HG03103 (cell line): ENCODE results near the gene ZMYM3.

Source experiments
- ATAC-seq: cut with Tn5 transposase; IDR thresholded peaks from one replicate; pipeline ENCODE4 v1.9.1; 2021; ENCODE audit warnings: low read depth; ENCODE audit not compliant: unreplicated experiment

Gene ZMYM3

DNA sequence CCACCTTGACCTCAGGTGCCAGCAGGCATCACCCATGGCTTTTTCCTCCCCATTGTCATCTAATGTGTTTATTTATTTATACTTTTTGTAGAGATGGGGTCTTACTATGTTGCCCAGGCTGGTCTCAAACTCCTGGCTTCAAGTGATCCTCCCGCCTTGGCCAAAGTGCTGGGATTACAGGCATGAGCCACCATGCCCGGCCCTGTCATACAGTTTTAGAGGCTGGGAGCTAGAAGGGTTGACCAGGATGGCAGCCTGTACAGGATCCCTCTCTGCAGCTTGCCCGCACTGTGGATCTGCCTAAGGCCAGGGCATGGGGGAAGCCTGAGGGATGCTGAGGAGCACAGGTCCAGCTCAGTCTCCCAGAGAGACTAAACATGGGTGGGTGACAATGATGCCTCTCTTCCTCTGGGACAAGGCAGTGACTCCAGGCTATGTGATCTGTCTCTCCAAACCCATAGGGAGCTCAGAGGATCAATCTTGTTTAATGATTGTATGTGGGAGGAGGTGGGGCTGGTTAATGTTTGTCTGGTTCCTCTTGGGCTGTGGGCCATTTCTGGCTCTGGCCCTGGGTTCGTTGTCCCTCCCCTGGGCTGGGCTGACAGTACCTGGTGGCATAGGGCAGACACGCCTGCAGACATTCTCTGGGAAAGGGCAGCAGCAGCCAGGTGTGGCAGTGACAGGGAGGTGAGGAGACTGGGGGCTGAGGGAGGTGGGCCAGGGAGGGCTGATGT, 39.2 kb downstream of the ZMYM3 start:
- ATAC-seq, result no peak

DNA sequence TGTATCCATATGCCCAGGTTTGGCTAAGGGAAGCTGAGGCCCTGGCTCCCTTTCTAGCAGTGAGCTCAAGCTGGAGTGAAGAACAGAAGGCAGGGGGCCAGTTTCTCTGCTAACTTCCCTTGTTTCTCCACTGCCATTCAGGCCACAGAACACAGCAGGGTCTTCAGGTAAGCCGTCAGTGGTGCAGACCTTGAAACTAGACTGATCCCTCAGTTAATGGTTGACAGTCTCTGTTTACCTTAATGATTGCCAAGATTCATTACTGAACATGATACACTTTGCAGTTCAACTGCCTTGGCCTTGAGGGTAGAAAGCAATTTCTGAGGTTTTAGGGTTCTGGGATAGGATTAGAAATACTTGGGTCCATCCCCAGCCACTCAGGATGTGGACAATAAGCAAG, 39.8 kb downstream of the ZMYM3 start:
- ATAC-seq, result no peak

DNA sequence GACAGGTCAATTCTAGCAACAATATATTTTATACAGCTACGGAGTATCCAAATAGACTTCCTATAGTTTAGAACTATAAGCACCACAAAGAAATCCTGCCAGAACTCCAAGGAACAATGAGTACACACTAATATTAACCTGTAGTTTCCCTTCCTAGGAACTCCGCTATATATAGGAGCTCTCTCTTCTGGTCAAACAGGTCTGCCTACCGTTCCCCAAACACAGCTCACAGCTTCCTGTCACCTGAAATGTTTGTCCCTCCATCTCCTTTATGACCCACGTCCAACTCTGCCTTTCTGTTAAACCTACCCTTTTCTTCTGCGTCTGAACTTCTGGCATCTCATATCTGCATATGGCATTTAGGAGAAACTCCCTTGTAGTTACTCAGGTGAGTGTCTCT, 41.4 kb downstream of the ZMYM3 start:
- ATAC-seq, result no peak

DNA sequence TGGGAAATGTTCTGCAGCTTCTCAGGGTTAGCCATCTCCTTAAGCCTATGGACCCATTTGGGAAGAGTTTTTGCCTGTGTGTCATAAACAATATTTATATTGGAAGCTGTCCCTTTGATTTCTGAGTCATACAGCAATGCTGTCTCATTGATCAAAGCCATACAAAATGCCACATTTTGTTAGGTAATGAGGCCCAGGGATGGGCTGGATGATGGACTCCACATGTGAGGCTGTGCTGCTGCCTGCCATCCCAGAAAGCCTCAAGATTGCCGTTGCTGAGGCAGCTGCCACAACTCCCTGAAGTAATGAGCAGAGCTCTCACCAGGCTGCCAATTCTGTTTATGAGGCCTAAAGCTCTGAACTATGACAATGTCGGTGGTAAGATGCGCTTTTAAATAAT, 43.1 kb downstream of the ZMYM3 start:
- ATAC-seq, result no peak

DNA sequence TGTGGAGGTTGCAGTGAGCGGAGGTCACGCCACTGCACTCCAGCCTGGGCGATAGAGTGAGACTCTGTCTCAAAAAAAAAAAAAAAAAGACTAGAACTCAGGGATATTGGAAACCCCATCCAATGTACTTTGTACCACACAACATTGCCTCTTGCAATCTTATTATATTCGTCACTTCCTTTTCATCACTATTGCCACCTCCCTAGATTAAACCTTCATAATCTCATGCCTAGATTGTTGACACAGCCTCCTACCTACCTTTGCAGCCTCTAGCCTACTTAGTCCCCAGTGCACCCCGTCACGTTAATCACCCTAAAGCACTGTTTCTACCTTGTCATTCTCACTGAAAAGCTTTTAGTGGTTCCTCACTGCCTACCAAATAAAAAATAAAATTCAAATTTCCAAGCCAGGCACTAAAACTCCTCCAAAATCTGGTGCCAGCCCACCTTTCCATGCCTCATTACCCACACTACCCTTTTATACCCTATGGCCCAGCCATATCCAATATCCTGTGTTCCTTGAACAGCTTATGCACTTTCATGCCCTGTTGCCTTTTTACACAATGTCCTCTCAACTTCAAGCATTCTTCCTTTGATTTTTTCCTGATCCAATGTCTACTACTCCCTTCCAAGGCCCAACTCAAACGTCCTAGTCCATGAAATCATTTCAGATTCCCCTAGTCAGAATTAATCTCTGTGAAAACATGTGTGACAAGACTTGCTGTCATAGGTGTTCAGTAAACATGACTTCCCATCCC, 54.5 kb downstream of the ZMYM3 start:
- no peak for ATAC-seq

DNA sequence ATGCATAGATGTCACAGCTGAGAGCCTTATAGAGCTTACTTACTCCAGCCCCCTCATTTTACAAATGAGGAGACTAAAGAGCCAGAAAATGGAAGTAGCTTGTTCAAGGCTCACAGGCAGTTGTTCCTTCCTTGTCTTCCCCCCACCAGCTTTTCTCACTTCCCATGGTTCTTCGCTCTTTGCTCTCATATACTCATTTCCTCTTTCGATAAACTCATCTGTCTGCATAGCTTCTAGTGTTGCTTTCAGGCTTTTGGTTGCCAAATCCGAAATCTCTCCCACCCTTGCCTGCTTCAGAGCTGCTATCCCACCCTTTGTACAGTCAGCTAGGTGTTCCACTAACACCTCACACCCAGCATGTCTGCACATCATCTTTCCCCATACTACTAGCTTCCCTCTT, 55.9 kb downstream of the ZMYM3 start:
- peak; percentile 65 for ATAC-seq

DNA sequence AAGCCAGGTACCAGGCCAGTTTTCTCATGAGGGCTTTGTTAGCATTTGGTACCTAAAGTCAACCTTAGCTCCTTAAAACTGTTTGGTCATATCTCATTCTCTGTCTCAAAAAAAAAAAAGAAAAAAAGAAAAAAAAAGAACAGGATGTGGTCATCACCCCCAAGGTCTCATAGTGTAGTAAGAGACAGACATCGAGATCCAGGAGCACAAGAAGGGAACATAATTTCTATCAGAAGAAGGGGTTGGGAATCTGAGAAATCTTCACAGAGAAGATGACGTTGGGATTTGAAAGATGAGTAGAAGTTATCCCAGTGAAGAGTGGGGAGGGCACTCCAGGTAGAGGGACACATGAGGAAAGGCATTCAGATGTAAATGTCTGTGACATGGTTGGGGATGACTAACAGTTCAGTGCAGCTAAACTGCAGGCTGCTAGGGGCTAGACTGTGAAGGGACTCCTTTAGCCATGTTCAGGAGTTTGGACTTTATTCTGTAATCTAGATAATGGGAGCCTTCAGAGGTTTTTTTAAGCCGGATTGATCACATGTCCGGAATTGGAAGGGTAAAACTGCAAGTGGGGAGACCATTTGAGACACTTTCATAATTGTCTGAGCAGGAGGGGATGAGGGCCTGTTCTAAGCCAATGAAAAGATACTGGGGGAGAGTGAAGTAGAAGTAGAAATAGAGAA, 57.8 kb downstream of the ZMYM3 start:
- ATAC-seq, result no peak

DNA sequence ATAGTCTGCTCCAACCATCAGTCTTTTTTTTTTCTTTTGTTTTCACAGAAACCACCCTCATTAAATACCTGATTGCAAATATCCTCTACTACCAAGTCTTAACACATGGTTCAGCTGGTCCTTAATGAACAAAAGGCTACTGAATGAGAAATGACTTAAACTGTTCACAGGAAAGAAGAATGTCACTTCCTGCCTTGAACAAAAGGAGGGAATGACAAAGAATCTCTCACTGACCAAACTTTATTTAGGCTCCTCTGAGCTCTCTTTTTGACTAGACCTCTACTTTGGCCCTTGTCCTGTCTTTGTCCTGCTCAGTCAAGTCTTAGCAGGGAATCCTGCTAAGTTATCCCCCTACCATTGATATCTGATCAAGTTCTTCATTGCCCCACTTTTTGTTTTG, 62.7 kb downstream of the ZMYM3 start:
- no peak for ATAC-seq
